Stimulated activated CD4-positive, alpha-beta T cell treated with anti-CD3 and anti-CD28 coated beads, Interleukin-1b, Interleukin-23, amount 100 ng/mL, for 4 hours (primary cell): ENCODE results near the gene UQCR11.
A peak's percentile ranks its signal among the peaks of the same experiment; 100 is the strongest.
"Not testable (repeated sequence)": the region's sequence is repeated elsewhere in the genome, so short reads cannot be mapped to it uniquely, and the experiment has no call there.

Experiments
- DNase-seq, 2 donors: peaks; one replicate each; pipeline ENCODE4 v3.0.0-alpha.2; 2020; ENCODE audit warnings: low read depth in 2 of 2

UQCR11 gene

GRCh38 chr19:1605236-1606137 lies at the start of gene UQCR11:
TSS of gene UQCR11 (minus strand) at chr19:1605462. CDS start at chr19:1605409, 53 bp downstream.
- DNase-seq: peak; percentile 86 to 90

- no peak for DNase-seq
Observed at GRCh38 chr19:1654178-1654792, 49.0 kb upstream of the UQCR11 start.

DNA sequence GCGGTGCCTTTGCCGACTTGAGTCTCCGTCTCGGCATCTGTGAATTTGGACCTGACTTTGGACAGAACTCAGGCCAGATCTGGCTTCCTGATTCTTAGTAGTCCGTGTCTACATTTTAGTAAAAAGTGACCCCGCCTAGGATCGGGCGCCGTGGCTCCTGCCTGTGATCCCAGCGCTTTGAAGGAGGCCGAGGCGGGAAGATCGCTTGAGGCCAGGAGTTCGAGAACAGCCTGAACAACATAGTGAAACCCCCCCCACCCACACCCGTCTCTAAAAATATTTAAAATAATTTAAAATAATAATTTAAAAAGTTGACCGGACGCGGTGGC lies 48.0 kb upstream of the UQCR11 start:
- DNase-seq: no peak

DNA sequence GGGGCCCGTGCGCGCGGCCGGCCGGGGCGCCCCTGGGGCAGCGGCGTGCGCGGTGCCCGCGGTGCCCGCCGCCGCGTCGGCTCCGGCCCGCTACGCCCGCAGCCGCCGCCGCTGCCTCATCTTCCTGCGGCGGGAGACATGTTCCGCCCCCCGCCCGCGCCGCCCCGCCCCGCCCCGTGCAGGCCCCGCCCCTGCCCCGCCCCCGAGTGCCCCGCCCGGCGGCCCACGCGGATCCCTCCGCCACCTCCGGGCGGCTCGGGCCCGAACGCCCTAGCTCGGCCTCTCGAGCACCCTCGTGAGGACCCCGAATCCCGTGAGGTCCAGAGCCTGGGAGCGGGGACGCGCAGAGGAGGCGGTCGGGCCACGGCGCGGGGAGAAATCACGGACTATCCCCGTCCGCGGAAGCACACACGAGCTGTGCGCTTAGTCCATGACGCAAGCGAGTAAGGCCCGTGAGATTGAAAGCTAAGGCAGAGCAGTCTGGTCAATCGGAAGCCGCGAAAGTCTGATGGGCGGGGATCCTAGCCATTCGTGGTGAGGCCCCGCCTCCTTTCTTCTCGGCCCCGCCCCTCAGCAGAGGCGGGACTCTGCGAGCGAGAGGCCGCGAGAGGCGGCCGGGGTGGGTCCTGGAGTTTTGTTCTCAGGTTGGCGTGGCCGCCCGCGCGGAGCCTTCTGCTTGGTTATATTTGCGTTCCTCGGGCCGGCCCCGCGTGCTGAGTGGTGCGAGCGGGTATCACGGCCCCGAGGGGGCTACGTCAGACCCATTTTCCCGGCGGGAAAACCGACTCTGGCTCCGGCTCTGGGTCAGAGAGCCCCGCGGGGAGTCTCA lies 47.4 kb upstream of the UQCR11 start, which contains the start of gene TCF3:
Gene TCF3, minus strand, starts transcription at position 145 of the 829 bp plus-strand sequence. CDS start 2,367 bp downstream, outside the sequence.
- peak; percentile 98 for DNase-seq

GRCh38 chr19:1651568-1652291 lies 46.5 kb upstream of the UQCR11 start:
- DNase-seq: peak; percentile 35 to 52

DNA sequence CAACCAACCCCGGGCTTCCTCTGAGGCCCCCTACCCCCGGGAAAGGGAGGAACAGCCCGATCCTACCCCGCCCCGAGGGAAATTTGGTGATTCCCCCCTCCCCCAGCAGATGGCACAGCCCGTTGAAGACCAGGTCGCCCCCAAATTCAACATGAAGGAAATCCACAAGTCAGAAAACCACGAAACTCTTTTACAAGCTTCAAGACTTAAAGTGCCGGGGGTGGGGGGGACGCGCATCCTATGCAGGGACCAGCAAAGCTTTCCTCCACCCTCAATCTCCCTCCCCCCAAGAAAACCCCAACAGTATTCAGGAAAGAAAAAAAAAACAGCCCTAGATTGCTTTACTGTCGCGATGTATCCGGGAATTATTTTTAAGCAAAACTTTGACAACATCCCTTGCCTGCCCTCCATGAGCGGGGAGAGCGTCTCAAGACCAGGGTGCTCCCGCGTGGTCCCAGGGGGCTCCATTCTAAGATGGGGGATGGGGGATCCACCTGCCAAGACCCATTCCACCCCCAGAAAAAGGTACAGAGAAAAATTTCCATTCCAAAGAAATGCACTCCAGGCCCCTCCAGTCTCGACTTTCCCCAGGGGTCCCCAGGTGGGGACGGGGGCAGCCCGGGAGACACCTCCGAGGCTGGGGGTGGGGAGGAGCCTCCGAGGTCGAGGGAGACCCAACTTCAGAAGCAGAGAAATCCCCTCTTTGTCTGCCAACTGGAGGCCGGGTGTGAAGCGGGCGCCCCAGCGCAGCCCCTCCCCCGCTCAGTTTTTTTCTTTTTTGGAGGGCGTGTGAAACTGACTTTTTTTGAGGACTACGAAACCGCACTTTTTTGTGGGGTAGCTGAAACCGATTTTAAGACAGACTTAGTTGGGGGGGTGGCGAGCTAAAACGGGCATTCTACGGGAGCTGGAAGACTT lies 45.6 kb upstream of the UQCR11 start:
- DNase-seq: peak; percentile 53 to 56

- no peak for DNase-seq
Observed at GRCh38 chr19:1649706-1650649, 44.7 kb upstream of the UQCR11 start.

- DNase-seq: no peak
Observed at GRCh38 chr19:1648920-1649541, 43.8 kb upstream of the UQCR11 start.

DNA sequence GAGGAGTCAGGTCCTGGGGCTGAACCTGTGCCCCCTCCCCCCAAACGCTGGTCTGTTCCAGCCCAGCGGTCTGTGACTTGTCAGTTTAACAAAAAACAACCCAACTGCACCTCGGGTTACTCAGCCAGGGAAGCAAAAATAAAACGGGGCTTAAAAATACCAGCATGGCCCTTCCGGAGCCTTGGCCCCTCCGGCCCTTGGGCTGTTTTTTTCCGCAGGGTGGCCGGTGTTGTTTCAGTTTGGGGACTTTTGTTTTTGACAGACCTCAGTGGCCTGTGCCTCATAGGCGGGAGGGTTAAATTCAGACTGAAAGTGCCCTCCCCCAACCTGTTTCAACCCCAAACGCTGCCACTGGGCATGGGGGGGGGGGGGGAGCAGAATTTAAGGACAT lies 43.2 kb upstream of the UQCR11 start:
- DNase-seq: no peak

DNA sequence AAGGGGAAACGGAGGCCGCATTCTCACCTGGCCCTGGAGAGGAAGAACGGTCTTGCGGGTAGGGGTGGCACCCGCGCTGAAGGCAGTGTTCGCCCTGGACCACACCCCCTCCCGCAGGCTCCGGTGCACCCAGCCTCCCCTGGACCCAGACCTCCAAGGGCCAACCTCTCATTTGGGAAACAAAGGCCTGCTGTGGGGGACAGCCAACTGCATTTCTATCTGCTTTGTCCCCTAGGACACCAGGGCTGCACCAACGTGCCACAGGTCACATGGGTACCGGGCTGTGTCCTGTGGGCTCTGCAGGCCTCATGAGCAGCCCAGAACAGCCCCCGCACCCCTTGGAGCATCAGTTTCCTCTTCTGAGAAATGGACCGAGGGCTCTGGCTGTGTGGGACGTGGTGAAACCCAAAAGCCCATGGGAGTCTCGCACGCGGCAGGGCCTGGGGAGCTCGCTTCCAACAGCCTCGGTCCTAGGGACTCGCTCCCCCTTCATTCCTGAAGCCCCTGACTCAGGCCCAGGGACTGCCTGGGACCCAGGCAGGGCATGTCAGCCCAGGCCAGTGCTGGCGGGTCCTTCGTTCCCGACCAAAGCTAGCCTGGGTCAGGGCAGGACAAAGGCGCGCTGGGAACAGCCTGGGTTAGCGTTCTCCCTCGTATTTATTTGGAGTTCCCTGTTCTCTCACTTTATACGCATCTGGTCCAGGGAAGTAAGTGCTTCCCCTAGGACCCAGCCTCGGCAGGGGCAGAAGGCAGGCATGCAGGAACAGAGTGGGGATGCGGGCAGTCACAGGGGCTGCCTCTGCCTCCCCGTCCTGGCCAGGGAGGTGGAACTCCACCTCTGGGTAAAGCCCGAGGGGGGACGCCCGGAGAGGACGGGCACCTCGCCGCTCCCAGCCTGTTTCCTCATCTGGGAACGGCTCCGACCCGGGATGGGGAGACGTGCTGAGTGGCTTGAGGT lies 42.5 kb upstream of the UQCR11 start:
- DNase-seq: no peak

DNA sequence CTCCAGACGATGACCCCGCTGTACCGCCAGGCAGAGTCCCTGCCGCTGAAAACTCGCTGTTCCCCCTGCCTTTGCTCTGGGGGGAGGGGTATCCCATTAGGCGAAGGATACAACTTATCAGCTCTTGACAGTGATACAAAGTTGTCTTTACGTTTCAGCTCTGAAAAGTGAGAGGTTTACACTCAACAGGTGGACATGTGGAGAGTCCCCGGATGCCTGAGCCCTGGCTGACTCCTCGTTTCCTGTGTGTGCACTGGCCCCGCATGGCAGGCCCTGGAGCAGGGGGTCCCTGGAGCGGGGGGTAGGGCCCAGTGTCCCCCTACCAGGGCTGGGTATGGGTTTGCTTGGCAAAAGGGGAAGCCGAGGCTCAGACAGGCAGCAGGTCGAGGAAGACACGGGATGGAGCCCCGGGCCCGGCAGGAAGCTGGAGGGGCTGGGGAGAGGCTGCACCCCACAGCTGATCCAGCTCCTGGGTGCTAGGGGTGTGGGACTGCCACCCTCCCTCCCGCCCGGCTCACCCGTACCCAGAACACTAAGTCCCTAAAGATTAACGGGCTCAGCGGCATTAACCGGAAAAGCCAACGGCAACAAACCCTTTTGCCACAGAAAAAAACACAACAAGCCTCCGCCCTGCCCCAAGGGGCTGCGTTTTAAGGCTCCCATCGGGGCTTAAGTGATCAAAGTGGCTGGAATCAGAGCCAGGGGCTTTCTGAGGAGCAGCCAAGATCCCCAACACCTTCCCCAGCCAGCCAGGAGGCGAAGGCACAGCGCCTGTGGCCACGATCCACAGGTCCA lies 41.6 kb upstream of the UQCR11 start:
- no peak for DNase-seq

GRCh38 chr19:1646149-1646548 lies 40.9 kb upstream of the UQCR11 start:
- DNase-seq: no peak

GRCh38 chr19:1645299-1645698 lies 40.0 kb upstream of the UQCR11 start:
- no peak for DNase-seq

GRCh38 chr19:1644070-1644469 lies 38.8 kb upstream of the UQCR11 start:
- DNase-seq: no peak

GRCh38 chr19:1640893-1641448 lies 35.7 kb upstream of the UQCR11 start:
- DNase-seq: not testable (repeated sequence)
